Spleen (tissue), 7 donors: ENCODE results near the gene NHERF2.

Source experiments
- POLR2A ChIP-seq, 3 donors: fragments of 450-650 bp; IDR thresholded peaks; one replicate each; pipeline ENCODE4 v1.5.1; 2017; ENCODE audit warnings: antibody characterized with exemption in 3 of 3, mild to moderate bottlenecking in 1 of 3
- POLR2AphosphoS5 ChIP-seq, 3 donors: sonication (generic); formaldehyde crosslinking; IDR thresholded peaks; one replicate each; pipeline ENCODE4 v1.5.1; 2017; ENCODE audit warnings: antibody characterized with exemption in 3 of 3
- TF ChIP-seq, protein P1 (sequence below), 11 experiments: fragments of 200-600 bp in 7 of 11; fragments of 450-650 bp in 4 of 11; sonication (generic) in 4 of 11; IDR thresholded peaks in 8 of 11; conservative IDR thresholded peaks in 3 of 11; 1 replicate in 7 of 11; 2 replicates in 4 of 11; pipeline versions ENCODE4 v1.4.0 to v1.8.0; 2016 to 2021; ENCODE audit warnings: antibody characterized with exemption in 11 of 11, inconsistent platforms in 4 of 11, mild to moderate bottlenecking in 1 of 11
- donor health status: DM: no; HTN: no; CAD: no; lungs with moderate emphysema.
- donor health status: DM: no; HTN: no; CAD: no.
- donor health status: DM: no; HTN: no; CAD: no.

DNA sequence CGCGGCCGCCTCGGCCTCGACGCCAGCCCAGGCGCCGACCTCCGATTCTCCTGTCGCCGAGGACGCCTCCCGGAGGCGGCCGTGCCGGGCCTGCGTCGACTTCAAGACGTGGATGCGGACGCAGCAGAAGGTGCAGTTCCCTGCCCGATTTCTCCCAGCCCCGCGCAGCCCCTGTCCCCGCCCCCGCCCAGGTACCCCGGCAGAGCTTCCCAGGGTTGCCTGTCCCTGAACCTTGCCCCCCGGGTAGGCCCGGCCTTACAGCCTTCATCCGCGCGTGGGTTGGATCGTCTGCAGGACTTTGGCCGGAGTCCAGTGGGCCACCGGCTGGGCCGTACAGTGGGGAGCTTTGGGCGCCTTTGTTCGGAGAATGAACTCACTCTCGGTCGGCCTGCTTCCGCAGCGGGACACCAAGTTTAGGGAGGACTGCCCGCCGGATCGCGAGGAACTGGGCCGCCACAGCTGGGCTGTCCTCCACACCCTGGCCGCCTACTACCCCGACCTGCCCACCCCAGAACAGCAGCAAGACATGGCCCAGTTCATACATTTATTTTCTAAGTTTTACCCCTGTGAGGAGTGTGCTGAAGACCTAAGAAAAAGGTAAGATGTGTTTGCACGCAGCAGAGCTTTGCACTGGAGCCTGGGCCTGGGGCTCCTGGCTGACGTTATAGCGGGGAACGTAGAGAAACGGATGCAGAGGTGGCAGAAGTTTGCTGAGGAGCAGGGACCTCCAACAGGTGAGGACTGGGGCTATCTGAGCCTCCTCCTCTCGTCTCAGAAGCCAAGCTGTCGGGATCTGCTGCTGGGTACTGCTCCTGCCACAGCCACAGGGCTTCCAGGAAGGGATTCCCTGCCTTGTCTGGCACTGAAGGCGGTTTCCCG lies 42.1 kb upstream of the NHERF2 start:
- TF ChIP-seq, protein P1, sequence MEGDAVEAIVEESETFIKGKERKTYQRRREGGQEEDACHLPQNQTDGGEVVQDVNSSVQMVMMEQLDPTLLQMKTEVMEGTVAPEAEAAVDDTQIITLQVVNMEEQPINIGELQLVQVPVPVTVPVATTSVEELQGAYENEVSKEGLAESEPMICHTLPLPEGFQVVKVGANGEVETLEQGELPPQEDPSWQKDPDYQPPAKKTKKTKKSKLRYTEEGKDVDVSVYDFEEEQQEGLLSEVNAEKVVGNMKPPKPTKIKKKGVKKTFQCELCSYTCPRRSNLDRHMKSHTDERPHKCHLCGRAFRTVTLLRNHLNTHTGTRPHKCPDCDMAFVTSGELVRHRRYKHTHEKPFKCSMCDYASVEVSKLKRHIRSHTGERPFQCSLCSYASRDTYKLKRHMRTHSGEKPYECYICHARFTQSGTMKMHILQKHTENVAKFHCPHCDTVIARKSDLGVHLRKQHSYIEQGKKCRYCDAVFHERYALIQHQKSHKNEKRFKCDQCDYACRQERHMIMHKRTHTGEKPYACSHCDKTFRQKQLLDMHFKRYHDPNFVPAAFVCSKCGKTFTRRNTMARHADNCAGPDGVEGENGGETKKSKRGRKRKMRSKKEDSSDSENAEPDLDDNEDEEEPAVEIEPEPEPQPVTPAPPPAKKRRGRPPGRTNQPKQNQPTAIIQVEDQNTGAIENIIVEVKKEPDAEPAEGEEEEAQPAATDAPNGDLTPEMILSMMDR (IDR thresholded peaks at IDR 0.05 in 8 of 11, conservative IDR thresholded peaks at IDR 0.05 in 3 of 11): no peak
- TF ChIP-seq POLR2AphosphoS5 (IDR thresholded peaks at IDR 0.05) (no peak), POLR2A (IDR thresholded peaks at IDR 0.05) (no peak)
